Activated CD8-positive, alpha-beta memory T cell treated with anti-CD3 and anti-CD28 coated beads, Interleukin-2, amount 10 ng/mL, durations not matched to agents 7 days and 5 days (primary cell): ENCODE results near the gene CADPS. TPM values are rescaled to one million over a fixed set of nuclear protein-coding genes. Genes with fewer than 3 reads are reported as not detected.

Experiments used
- ATAC-seq: fragments of 150-1000 bp; cut with Tn5 transposase; one replicate; pipeline ENCODE4 v1.10.0; 2021; ENCODE audit warnings: moderate library complexity
- CTCF ChIA-PET: fragments of 350-600 bp; sonication (Branson Sonifier 250); formaldehyde crosslinking; loops from one replicate; lab custom pipeline; 2021; ENCODE audit warnings: antibody characterized with exemption; lab: Charles Lee
- DNase-seq: peaks from one replicate; pipeline ENCODE4 v3.0.0-alpha.2; 2020
- H3K27ac Mint-ChIP-seq: one replicate; pipeline ENCODE4 v1.8.0; 2021; ENCODE audit warnings: mild to moderate bottlenecking, mixed read lengths
- H3K27me3 Mint-ChIP-seq: one replicate; pipeline ENCODE4 v1.8.0; 2021; ENCODE audit warnings: mixed read lengths
- H3K36me3 Mint-ChIP-seq: one replicate; pipeline ENCODE4 v1.8.0; 2021; ENCODE audit warnings: mild to moderate bottlenecking, mixed read lengths
- H3K4me1 Mint-ChIP-seq: one replicate; pipeline ENCODE4 v1.8.0; 2021; ENCODE audit warnings: mixed read lengths
- H3K4me3 Mint-ChIP-seq: one replicate; pipeline ENCODE4 v1.8.0; 2021; ENCODE audit warnings: mild to moderate bottlenecking, moderate library complexity, mixed read lengths
- H3K9me3 Mint-ChIP-seq: one replicate; pipeline ENCODE4 v1.8.0; 2022; ENCODE audit warnings: low read depth, mixed read lengths
- total RNA-seq, 2 experiments: library from RNA; stranded (reverse); gene quantifications; one replicate each; pipeline ENCODE4 v1.2.3, GENCODE V29; 2021

The CADPS gene
- total RNA-seq, 2 experiments from 2014 or later: not detected

DNA sequence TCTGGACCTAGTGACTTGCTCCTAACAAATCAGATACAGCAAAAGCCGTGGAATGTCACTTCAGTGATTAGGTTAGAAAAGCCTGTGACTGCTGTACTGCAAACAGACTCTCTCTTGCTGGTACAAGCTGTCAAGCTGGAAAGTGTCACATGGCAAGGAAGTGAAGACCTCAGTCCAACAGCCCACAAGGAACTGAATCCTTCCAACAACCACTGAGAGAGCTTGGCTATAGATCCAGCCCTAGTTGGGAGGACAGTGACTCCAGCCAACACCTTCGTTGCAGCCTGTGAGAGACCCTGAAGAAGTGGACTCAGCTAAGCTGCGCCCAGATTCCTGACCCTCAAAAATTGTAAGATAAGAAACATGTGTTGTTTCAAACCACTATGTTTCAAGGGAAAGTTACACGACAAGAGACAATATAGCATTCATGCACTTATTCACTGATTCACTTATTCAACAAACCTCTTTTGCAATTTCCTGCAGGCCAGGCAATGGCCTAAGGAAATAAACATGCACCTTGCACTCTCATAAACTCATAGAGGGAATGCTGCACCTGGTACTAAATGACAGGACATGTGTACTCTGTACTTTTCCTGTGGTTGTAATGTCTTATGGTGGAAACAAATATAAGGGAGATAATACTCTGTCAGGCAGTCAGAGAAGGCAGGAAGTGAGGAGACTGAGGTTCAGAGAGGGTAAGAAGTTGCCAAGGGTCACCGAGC lies 142.9 kb downstream of the CADPS start:
- CTCF ChIA-PET: no interaction called here
- H3K36me3 Mint-ChIP-seq: no peaks in the 10 kb centered on the region
- H3K9me3 Mint-ChIP-seq: no peaks in the 10 kb centered on the region
- no peak for DNase-seq
- no peaks in the 10 kb centered on the region for H3K4me1 Mint-ChIP-seq
- no peak overlapping the region for H3K27ac Mint-ChIP-seq
- H3K27me3 Mint-ChIP-seq: no peaks in the 10 kb centered on the region
- no peak for ATAC-seq
- H3K4me3 Mint-ChIP-seq: no peak overlapping the region

DNA sequence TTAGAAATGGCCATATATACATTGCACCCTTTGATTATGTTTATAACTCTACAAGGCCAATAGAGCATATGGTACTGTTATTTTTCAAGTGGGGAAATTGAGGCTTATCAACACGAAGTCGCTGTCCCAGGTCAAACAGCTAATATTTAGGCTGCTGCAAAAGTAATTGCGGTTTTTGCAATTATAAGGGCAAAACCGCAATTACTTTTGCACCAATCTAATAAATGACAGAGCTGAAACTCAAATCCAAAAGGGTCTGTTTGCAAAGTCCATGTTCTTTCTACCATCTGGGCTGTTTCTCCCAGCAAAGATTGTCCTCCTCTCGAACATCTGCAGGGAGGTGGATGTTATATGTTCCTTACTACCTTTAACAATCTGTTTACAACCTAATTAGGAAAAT lies 147.2 kb downstream of the CADPS start:
- H3K27me3 Mint-ChIP-seq: no peaks in the 10 kb centered on the region
- CTCF ChIA-PET: interaction anchor here (1.1 kb wide), 1 partner anchor 12 kb away, joined by 3 read pairs; no protein-coding TSS in a partner anchor
- no peak overlapping the region for H3K4me3 Mint-ChIP-seq
- DNase-seq (no peak), ATAC-seq (no peak)
- no peaks in the 10 kb centered on the region for H3K36me3 Mint-ChIP-seq
- no peak overlapping the region for H3K27ac Mint-ChIP-seq
- no peaks in the 10 kb centered on the region for H3K4me1 Mint-ChIP-seq
- H3K9me3 Mint-ChIP-seq: no peaks in the 10 kb centered on the region

GRCh38 chr3:62727536-62727935 lies 147.7 kb downstream of the CADPS start:
- Mint-ChIP-seq H3K4me3 (no peak overlapping the region), H3K27ac (no peak overlapping the region), H3K9me3 (no peaks in the 10 kb centered on the region), H3K27me3 (no peaks in the 10 kb centered on the region), H3K36me3 (no peaks in the 10 kb centered on the region), H3K4me1 (no peaks in the 10 kb centered on the region)
- CTCF ChIA-PET: interaction anchor here (1.1 kb wide), 1 partner anchor 12 kb away, joined by 3 read pairs; no protein-coding TSS in a partner anchor
- no peak for ATAC-seq
- no peak for DNase-seq

- ATAC-seq: no peak
- CTCF ChIA-PET: no interaction called here
- no peaks in the 10 kb centered on the region for H3K36me3 Mint-ChIP-seq
- no peak for DNase-seq
- H3K9me3 Mint-ChIP-seq: no peaks in the 10 kb centered on the region
- H3K27me3 Mint-ChIP-seq: no peaks in the 10 kb centered on the region
- no peak overlapping the region for H3K4me3 Mint-ChIP-seq
- no peaks in the 10 kb centered on the region for H3K4me1 Mint-ChIP-seq
- no peak overlapping the region for H3K27ac Mint-ChIP-seq
Observed at GRCh38 chr3:62724503-62724902, 150.7 kb downstream of the CADPS start.

DNA sequence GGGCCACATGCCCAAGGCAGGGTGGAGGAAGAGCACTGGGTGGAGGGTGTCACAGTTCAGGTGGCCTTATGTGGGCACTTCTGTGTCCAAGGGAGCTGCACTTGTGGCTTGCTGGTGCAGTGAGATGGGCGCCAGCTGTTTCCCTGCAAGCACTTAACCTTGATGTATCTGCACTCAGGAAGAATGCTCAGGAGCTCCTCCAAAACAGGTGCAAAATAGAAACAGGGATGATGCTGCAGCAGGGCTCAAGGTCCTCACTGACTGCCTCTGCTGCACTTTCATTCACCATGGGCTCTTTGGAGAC lies 151.3 kb downstream of the CADPS start:
- no peaks in the 10 kb centered on the region for H3K27me3 Mint-ChIP-seq
- H3K9me3 Mint-ChIP-seq: no peaks in the 10 kb centered on the region
- H3K4me1 Mint-ChIP-seq: no peaks in the 10 kb centered on the region
- CTCF ChIA-PET: no interaction called here
- H3K4me3 Mint-ChIP-seq: no peak overlapping the region
- DNase-seq: no peak
- H3K27ac Mint-ChIP-seq: no peak overlapping the region
- no peaks in the 10 kb centered on the region for H3K36me3 Mint-ChIP-seq
- no peak for ATAC-seq

DNA sequence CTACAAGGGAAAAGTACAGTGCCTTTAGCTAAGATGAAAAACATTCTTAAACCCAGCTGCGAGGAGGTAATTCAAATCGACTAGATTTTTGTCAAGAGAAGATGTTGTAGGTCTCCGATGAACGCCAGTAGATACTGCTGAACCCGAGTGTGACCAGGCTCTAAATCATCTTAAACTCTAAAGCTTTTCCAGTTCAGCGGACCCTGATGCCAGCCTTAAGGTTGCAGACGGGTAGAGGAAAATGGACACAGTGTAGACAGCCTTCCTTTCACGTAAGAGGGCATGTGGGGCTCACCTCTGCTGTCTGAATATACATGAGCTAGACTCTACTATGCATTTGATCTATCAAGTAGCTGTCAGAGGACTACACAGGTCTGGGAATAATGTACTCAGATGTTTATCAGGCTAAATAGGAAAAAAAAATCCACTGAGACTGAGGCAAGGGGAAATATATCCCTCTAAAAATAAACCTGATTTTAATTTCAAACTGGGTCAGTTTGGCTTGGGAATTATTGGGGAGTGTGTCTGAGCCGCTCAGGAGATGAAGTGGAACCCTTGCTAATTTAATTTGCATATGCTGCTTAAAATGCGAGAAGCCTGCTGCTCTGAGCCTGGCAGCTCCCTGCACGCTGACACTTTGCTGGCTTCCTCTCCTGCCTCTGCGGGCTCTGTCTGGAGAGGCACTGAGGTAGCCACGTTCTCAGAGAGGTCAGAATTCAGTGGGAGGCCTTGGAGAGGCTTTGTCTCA lies 151.9 kb downstream of the CADPS start:
- H3K9me3 Mint-ChIP-seq: no peaks in the 10 kb centered on the region
- ATAC-seq (no peak), DNase-seq (no peak)
- H3K4me3 Mint-ChIP-seq: no peak overlapping the region
- H3K27ac Mint-ChIP-seq: no peak overlapping the region
- H3K4me1 Mint-ChIP-seq: no peaks in the 10 kb centered on the region
- H3K27me3 Mint-ChIP-seq: no peaks in the 10 kb centered on the region
- no peaks in the 10 kb centered on the region for H3K36me3 Mint-ChIP-seq
- CTCF ChIA-PET: no interaction called here

DNA sequence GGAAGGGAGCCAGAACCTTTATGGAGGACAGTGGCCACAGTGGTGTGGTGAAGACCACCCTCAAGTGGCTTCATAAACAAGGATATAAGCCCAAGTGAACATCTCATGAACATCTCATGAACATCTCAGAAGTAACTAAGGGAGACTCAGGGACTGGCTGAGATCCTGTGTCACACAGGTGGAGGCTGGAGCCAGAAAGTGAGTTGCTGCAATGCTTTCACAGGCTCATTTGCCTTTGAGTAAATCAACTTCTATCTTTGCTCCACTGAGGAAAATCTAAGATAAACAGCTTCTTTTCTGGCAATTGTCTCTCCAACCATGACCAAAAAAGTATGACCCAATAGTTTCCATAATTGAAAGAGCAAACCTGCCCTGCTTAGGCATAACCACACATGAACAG lies 152.9 kb downstream of the CADPS start:
- H3K27ac Mint-ChIP-seq: no peak overlapping the region
- no peak for ATAC-seq
- CTCF ChIA-PET: no interaction called here
- no peaks in the 10 kb centered on the region for H3K36me3 Mint-ChIP-seq
- no peaks in the 10 kb centered on the region for H3K4me1 Mint-ChIP-seq
- H3K9me3 Mint-ChIP-seq: no peaks in the 10 kb centered on the region
- H3K4me3 Mint-ChIP-seq: no peak overlapping the region
- DNase-seq: no peak
- H3K27me3 Mint-ChIP-seq: no peaks in the 10 kb centered on the region

- Mint-ChIP-seq H3K27me3 (no peaks in the 10 kb centered on the region), H3K9me3 (no peaks in the 10 kb centered on the region), H3K36me3 (no peaks in the 10 kb centered on the region), H3K4me3 (no peak overlapping the region), H3K4me1 (no peaks in the 10 kb centered on the region), H3K27ac (no peak overlapping the region)
- ATAC-seq (no peak), DNase-seq (no peak)
- CTCF ChIA-PET: no interaction called here
Observed at GRCh38 chr3:62718515-62719320, 156.5 kb downstream of the CADPS start.

GRCh38 chr3:62718011-62718410 lies 157.2 kb downstream of the CADPS start:
- Mint-ChIP-seq H3K36me3 (no peaks in the 10 kb centered on the region), H3K27me3 (no peaks in the 10 kb centered on the region), H3K27ac (no peak overlapping the region), H3K4me3 (no peak overlapping the region), H3K9me3 (no peaks in the 10 kb centered on the region), H3K4me1 (no peaks in the 10 kb centered on the region)
- ATAC-seq (no peak), DNase-seq (no peak)
- CTCF ChIA-PET: no interaction called here

DNA sequence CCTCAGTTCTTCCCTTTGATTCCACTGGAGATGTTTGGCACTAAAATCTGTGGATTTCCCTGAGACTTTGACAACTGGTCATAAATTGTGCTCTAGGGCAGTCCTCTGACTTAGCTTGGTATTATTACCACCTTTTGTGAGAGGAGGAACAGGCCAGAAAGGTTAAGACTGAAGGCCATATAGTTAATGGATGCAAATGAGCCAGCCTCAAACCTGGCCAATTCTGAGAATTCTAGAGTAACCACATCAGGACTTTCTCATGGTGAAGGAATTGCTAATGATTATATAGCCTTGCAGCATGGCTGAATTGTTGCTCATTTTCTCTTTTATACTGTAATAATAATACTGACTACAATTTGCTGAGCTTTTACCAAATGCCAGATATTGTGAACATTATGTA lies 162.5 kb downstream of the CADPS start:
- DNase-seq (no peak), ATAC-seq (no peak)
- Mint-ChIP-seq H3K4me3 (no peak overlapping the region), H3K4me1 (no peaks in the 10 kb centered on the region), H3K9me3 (no peaks in the 10 kb centered on the region), H3K36me3 (no peaks in the 10 kb centered on the region), H3K27me3 (no peaks in the 10 kb centered on the region), H3K27ac (no peak overlapping the region)
- CTCF ChIA-PET: no interaction called here

- no peaks in the 10 kb centered on the region for H3K9me3 Mint-ChIP-seq
- no peak overlapping the region for H3K4me3 Mint-ChIP-seq
- H3K4me1 Mint-ChIP-seq: no peaks in the 10 kb centered on the region
- H3K27ac Mint-ChIP-seq: no peak overlapping the region
- H3K36me3 Mint-ChIP-seq: no peaks in the 10 kb centered on the region
- DNase-seq (no peak), ATAC-seq (no peak)
- CTCF ChIA-PET: no interaction called here
- no peaks in the 10 kb centered on the region for H3K27me3 Mint-ChIP-seq
Observed at GRCh38 chr3:62710751-62711150, 164.5 kb downstream of the CADPS start.

DNA sequence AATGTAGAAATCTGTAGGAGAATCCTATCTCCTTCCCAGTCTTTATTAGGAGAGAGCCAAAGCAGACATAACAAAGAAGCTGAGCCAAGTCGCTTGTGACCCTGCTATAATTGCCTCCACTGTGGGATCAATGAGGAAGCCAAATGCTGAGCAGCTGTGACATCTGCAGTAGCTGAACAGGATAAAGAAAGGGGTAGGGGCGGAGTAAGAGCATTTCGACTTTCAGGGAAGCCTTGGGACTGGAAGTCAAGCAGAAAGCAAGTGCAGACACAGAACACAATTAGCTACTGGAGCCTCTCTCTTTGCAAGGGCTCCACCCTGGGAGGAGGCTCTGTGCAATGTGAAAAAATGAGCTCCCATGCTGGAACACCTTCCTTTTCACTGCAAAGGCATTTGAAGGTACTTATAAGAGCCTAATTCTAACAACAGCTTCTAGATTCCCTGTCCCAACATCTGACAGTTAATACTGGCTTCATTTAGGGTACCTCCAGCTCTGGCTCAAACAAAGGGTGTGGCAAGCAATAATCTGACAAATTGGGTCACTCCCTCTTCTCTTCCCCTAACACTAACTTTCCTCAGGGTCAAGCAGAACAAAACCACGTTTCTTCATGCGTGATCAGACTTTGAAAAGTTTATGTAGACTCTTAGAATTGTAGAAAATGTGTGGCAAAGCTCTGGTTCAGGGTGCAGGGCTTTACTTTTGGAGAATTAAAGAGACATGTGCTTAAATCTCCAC lies 166.4 kb downstream of the CADPS start:
- Mint-ChIP-seq H3K36me3 (no peaks in the 10 kb centered on the region), H3K4me3 (no peak overlapping the region), H3K9me3 (no peaks in the 10 kb centered on the region), H3K4me1 (no peaks in the 10 kb centered on the region), H3K27me3 (no peaks in the 10 kb centered on the region), H3K27ac (no peak overlapping the region)
- no peak for DNase-seq
- CTCF ChIA-PET: no interaction called here
- ATAC-seq: no peak

GRCh38 chr3:62705721-62706120 lies 169.5 kb downstream of the CADPS start:
- no peaks in the 10 kb centered on the region for H3K36me3 Mint-ChIP-seq
- no peaks in the 10 kb centered on the region for H3K9me3 Mint-ChIP-seq
- ATAC-seq (no peak), DNase-seq (no peak)
- no peaks in the 10 kb centered on the region for H3K27me3 Mint-ChIP-seq
- H3K4me3 Mint-ChIP-seq: no peak overlapping the region
- CTCF ChIA-PET: no interaction called here
- H3K27ac Mint-ChIP-seq: no peak overlapping the region
- H3K4me1 Mint-ChIP-seq: no peaks in the 10 kb centered on the region
